ENCODE data around the gene RMDN3. TPM values are rescaled to one million over a fixed set of nuclear protein-coding genes. Genes with fewer than 3 reads are reported as not detected.
A peak's percentile ranks its signal among the peaks of the same experiment; 100 is the strongest.

Gene RMDN3
- total RNA-seq, 1 donor from 2014 or later, result 19.6 TPM

DNA sequence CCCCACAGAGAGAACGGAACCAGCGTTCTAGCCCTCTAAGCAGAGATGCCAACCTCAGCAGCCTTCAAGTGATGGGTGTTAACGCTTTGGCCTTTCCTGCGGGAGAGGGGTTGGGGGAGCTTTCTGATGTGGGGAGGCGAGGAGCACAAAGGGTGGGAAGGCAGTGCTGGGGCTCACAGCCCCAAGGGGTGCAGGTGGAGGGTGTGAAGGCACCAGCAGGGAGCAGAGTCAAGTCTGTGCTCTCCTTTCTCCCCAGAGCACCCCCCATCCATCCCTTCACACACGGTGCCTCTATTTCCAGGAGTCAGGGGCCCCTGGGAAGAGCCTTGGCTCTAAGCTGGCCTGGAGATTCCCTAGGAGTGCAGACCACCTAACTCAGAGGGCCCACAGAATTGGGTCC is 18.8 kb upstream of the RMDN3 start:
- no peak for TF ChIP-seq POLR2AphosphoS5 (IDR thresholded peaks at IDR 0.05; ENCODE audit: insufficient read depth in 1 of 2, low read depth in 1 of 2)
- no peak for TF ChIP-seq CTCF (IDR thresholded peaks at IDR 0.05)
- TF ChIP-seq POLR2A (IDR thresholded peaks at IDR 0.05), result no peak
- peaks cover 38% of the 10 kb centered on the region for H3K4me1 ChIP-seq
- H3K9me3 ChIP-seq, result no peaks in the 10 kb centered on the region
- no peaks in the 10 kb centered on the region for H3K27me3 ChIP-seq
- peak in 1 of 2 donors; percentile 80 for DNase-seq (ENCODE audit: extremely low spot score in 2 of 2)
- no peak overlapping the region for H3K4me3 ChIP-seq
- H3K27ac ChIP-seq, result no peak overlapping the region
- H3K36me3 ChIP-seq, result peaks cover 0 to 49% of the 10 kb centered on the region in 2 donors
- intact Hi-C loops (cut with DNase I), result no loop called here

GRCh38 chr15:40773496-40773895 is 18.4 kb upstream of the RMDN3 start:
- Histone ChIP-seq H3K4me3 (no peak overlapping the region), H3K4me1 (peaks cover 42% of the 10 kb centered on the region), H3K27me3 (no peaks in the 10 kb centered on the region), H3K9me3 (no peaks in the 10 kb centered on the region), H3K27ac (no peak overlapping the region), H3K36me3 (peaks cover 0 to 45% of the 10 kb centered on the region in 2 donors)
- intact Hi-C loops (cut with DNase I), result no loop called here
- DNase-seq (ENCODE audit: extremely low spot score in 2 of 2), result peak in 1 of 2 donors; percentile 69
- TF ChIP-seq POLR2AphosphoS5 (IDR thresholded peaks at IDR 0.05; ENCODE audit: insufficient read depth in 1 of 2, low read depth in 1 of 2) (no peak), POLR2A (IDR thresholded peaks at IDR 0.05) (no peak), CTCF (IDR thresholded peaks at IDR 0.05) (no peak)

- TF ChIP-seq POLR2AphosphoS5 (IDR thresholded peaks at IDR 0.05; ENCODE audit: insufficient read depth in 1 of 2, low read depth in 1 of 2) (no peak), CTCF (IDR thresholded peaks at IDR 0.05) (no peak), POLR2A (IDR thresholded peaks at IDR 0.05) (no peak)
- Histone ChIP-seq H3K4me3 (no peak overlapping the region), H3K9me3 (no peaks in the 10 kb centered on the region), H3K4me1 (peaks cover 51% of the 10 kb centered on the region), H3K36me3 (peaks cover 0 to 36% of the 10 kb centered on the region in 2 donors), H3K27me3 (no peaks in the 10 kb centered on the region), H3K27ac (no peak overlapping the region)
- peak in 1 of 2 donors; percentile 82 for DNase-seq (ENCODE audit: extremely low spot score in 2 of 2)
- intact Hi-C loops (cut with DNase I), result no loop called here
Measured at GRCh38 chr15:40772014-40772413, 17.0 kb upstream of the RMDN3 start.

- peaks cover 0 to 32% of the 10 kb centered on the region in 2 donors for H3K36me3 ChIP-seq
- peak overlapping the region; percentile 57 for H3K27ac ChIP-seq
- H3K4me1 ChIP-seq, result peaks cover 51% of the 10 kb centered on the region
- H3K9me3 ChIP-seq, result no peaks in the 10 kb centered on the region
- H3K27me3 ChIP-seq, result no peaks in the 10 kb centered on the region
- TF ChIP-seq POLR2AphosphoS5 (IDR thresholded peaks at IDR 0.05; ENCODE audit: insufficient read depth in 1 of 2, low read depth in 1 of 2), result no peak
- no peak for TF ChIP-seq POLR2A (IDR thresholded peaks at IDR 0.05)
- no peak for TF ChIP-seq CTCF (IDR thresholded peaks at IDR 0.05)
- DNase-seq (ENCODE audit: extremely low spot score in 2 of 2), result no peak
- intact Hi-C loops (cut with DNase I), result no loop called here
- H3K4me3 ChIP-seq, result no peak overlapping the region
Measured at GRCh38 chr15:40771242-40771641, 16.2 kb upstream of the RMDN3 start.

DNA sequence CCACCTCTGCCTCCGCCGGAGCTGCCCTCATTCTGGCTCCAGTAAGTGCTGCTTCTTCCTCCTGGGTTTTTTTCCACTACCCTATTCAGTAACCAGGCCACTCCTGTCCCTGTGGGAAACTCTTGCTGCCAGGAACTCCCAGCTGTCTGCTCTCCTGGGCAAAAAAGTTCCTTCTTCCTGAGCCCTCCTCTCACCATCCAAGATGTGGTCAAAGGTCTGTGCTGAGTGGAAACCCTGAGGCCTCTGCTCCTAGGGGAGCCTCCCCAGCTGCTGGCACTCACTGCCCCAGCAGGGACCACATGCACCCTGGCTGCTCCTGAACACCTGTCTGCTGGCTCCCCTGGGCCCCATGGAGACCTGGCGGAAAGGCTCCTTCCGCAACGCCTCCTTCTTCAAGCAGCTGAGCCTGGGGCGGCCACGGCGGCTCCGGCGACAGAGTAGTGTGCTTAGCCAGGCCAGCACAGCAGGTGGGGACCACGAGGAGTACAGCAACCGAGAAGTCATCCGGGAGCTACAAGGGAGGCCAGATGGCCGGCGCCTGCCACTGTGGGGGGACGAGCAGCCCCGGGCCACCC is 15.2 kb upstream of the RMDN3 start:
- no peaks in the 10 kb centered on the region for H3K9me3 ChIP-seq
- intact Hi-C loops (cut with DNase I), result no loop called here
- peak overlapping the region; percentile 57 for H3K27ac ChIP-seq
- H3K36me3 ChIP-seq, result peaks cover 0 to 23% of the 10 kb centered on the region in 2 donors
- H3K27me3 ChIP-seq, result no peaks in the 10 kb centered on the region
- peaks cover 59% of the 10 kb centered on the region for H3K4me1 ChIP-seq
- TF ChIP-seq CTCF (IDR thresholded peaks at IDR 0.05), result no peak
- TF ChIP-seq POLR2AphosphoS5 (IDR thresholded peaks at IDR 0.05; ENCODE audit: insufficient read depth in 1 of 2, low read depth in 1 of 2), result no peak
- TF ChIP-seq POLR2A (IDR thresholded peaks at IDR 0.05), result no peak
- H3K4me3 ChIP-seq, result peak overlapping the region in 1 of 2 donors; percentile 21
- DNase-seq (ENCODE audit: extremely low spot score in 2 of 2), result no peak

Measured in vagina (tissue), 2 donors.